HCT116 (cell line): ENCODE data around the gene LCP1. TPM values are rescaled to one million over a fixed set of nuclear protein-coding genes. Genes with fewer than 3 reads are reported as not detected.

ENCODE experiments used
- ATAC-seq: fragments of 200-7000 bp; cut with Tn5 transposase; 2 replicates; pipeline ENCODE4 v1.9.1; 2020; ENCODE audit warnings: mild to moderate bottlenecking, moderate library complexity
- BruUV-seq: library from RNA; stranded (reverse); fragments of 400-500 nt; replicated peaks from 2 replicates; lab custom pipeline; 2021; lab: Mats Ljungman, UMichigan
- CTCF ChIA-PET: fragments of 300-600 bp; sonication (Branson Sonifier 250); formaldehyde crosslinking; loops from one replicate; lab custom pipeline; 2021; ENCODE audit warnings: antibody characterized with exemption; lab: Charles Lee
- POLR2A ChIA-PET: fragments of 300-600, 350-600 bp; sonication (Branson Sonifier 250); formaldehyde crosslinking; loops from one replicate; lab custom pipeline; 2021; ENCODE audit warnings: antibody characterized with exemption; lab: Charles Lee
- RAD21 ChIA-PET, 2 experiments: fragments of 300-600 bp; sonication (Branson Sonifier 250); formaldehyde crosslinking; loops; one replicate each; lab custom pipeline; 2023; ENCODE audit warnings: low total read pairs in 2 of 2; ENCODE audit not compliant: uncharacterized antibody in 2 of 2, unreplicated experiment in 2 of 2, low non-redundant PET in 1 of 2; lab: Charles Lee
- DNase-seq: peaks from one replicate; pipeline ENCODE4 v3.0.0-alpha.2; 2010; ENCODE audit warnings: low read depth, low spot score
- H2AFZ ChIP-seq: fragments of 200-600 bp; shearing (Covaris generic), sonication (generic); 2 replicates; pipeline ENCODE4 v1.6.1; 2017; ENCODE audit warnings: low read depth, mixed run types, mixed read lengths, antibody characterized with exemption, low read length; ENCODE audit not compliant: poor library complexity, severe bottlenecking
- H3K27ac ChIP-seq: 2 replicates; pipeline ENCODE4 v1.5.1; 2012; ENCODE audit warnings: low read depth, low read length
- H3K27me3 ChIP-seq: fragments of 200-600 bp; sonication (generic); 2 replicates; pipeline ENCODE4 v1.6.1; 2016; ENCODE audit warnings: mixed run types, low read length, mixed read lengths; ENCODE audit not compliant: insufficient read depth
- H3K36me3 ChIP-seq, 2 experiments: fragments of 200-500 bp in 1 of 2; fragments of 200-600 bp in 1 of 2; sonication (Bioruptor generic) in 1 of 2; sonication (generic) in 1 of 2; 2 replicates each; pipeline versions ENCODE4 v1.5.1 to v1.6.1; 2014 to 2016; ENCODE audit warnings: low read length in 2 of 2, inconsistent platforms in 1 of 2, mixed read lengths in 1 of 2, mixed run types in 1 of 2; ENCODE audit not compliant: insufficient read depth in 2 of 2, control insufficient read depth in 1 of 2
- H3K4me1 ChIP-seq, 2 experiments: fragments of 200-600 bp in 1 of 2; sonication (generic) in 1 of 2; 2 replicates each; pipeline versions ENCODE4 v1.5.1 to v1.6.1; 2012 to 2017; ENCODE audit warnings: low read length in 2 of 2, inconsistent platforms in 1 of 2, mild to moderate bottlenecking in 1 of 2, mixed read lengths in 1 of 2, mixed run types in 1 of 2, moderate library complexity in 1 of 2; ENCODE audit not compliant: insufficient read depth in 2 of 2, control insufficient read depth in 1 of 2
- H3K4me2 ChIP-seq: fragments of 200-600 bp; sonication (generic); 2 replicates; pipeline ENCODE4 v1.6.1; 2017; ENCODE audit warnings: mixed run types, low read length, mixed read lengths
- H3K4me3 ChIP-seq, 2 experiments: fragments of 200-600 bp in 1 of 2; sonication (generic) in 1 of 2; replicated peaks in 1 of 2; 2 replicates each; pipeline ENCODE4 v1.5.1; 2011 to 2016; ENCODE audit warnings: low read length in 2 of 2, control low read depth in 1 of 2, low read depth in 1 of 2, mild to moderate bottlenecking in 1 of 2, mixed read lengths in 1 of 2, mixed run types in 1 of 2
- H3K79me2 ChIP-seq: fragments of 200-600 bp; sonication (generic); 2 replicates; pipeline ENCODE4 v1.6.1; 2017; ENCODE audit warnings: mild to moderate bottlenecking, mixed run types, low read length, moderate library complexity, mixed read lengths; ENCODE audit not compliant: insufficient read depth
- H3K9ac ChIP-seq: fragments of 200-600 bp; sonication (generic); 2 replicates; pipeline ENCODE4 v1.6.1; 2016; ENCODE audit warnings: low read length, mixed read lengths
- H3K9me2 ChIP-seq: fragments of 200-600 bp; sonication (generic), shearing (Covaris generic); 2 replicates; pipeline ENCODE4 v1.6.1; 2017; ENCODE audit warnings: mixed run types, mild to moderate bottlenecking, moderate library complexity; ENCODE audit not compliant: insufficient read depth
- H3K9me3 ChIP-seq, 2 experiments: fragments of 200-500 bp in 1 of 2; fragments of 200-600 bp in 1 of 2; sonication (Bioruptor generic) in 1 of 2; sonication (generic) in 1 of 2; 2 replicates each; pipeline ENCODE4 v1.6.1; 2014 to 2017; ENCODE audit warnings: low read length in 2 of 2, mixed read lengths in 2 of 2, inconsistent platforms in 1 of 2, low read depth in 1 of 2, mild to moderate bottlenecking in 1 of 2, mixed run types in 1 of 2, moderate library complexity in 1 of 2; ENCODE audit not compliant: control insufficient read depth in 1 of 2, insufficient read depth in 1 of 2
- H4K20me1 ChIP-seq: fragments of 200-600 bp; sonication (generic), shearing (Covaris generic); 2 replicates; pipeline ENCODE4 v1.6.1; 2017; ENCODE audit warnings: mixed run types, mild to moderate bottlenecking, moderate library complexity; ENCODE audit not compliant: insufficient read depth
- EGR1 ChIP-seq: IDR thresholded peaks from 2 replicates; pipeline ENCODE4 v1.6.1; 2012; ENCODE audit warnings: low read depth
- ELF1 ChIP-seq: IDR thresholded peaks from 2 replicates; pipeline ENCODE4 v1.6.1; 2012; ENCODE audit warnings: low read depth, borderline replicate concordance
- EZH2phosphoT487 ChIP-seq: fragments of 200-600 bp; IDR thresholded peaks from 2 replicates; pipeline ENCODE4 v1.6.1; 2018; ENCODE audit warnings: antibody characterized with exemption, borderline replicate concordance
- POLR2AphosphoS5 ChIP-seq: IDR thresholded peaks from 2 replicates; pipeline ENCODE4 v1.6.1; 2011; ENCODE audit warnings: mild to moderate bottlenecking, low read depth, low read length, moderate library complexity
- intact Hi-C: fragments of 100-400 bp; cut with micrococcal nuclease; formaldehyde crosslinking; loops from 2 replicates; pipeline ENCODE4 v1.10.0; 2022
- total RNA-seq: library from RNA; stranded (reverse); gene quantifications from one replicate; pipeline ENCODE4 v1.2.1, GENCODE V29; 2021; ENCODE audit not compliant: unreplicated experiment
- TF ChIP-seq, protein P1 (sequence below), 3 experiments: fragments of 200-600 bp in 1 of 3; sonication (generic) in 1 of 3; IDR thresholded peaks in 2 of 3; conservative IDR thresholded peaks in 1 of 3; 2 replicates each; pipeline ENCODE4 v1.5.1; 2012 to 2017; ENCODE audit warnings: low read depth in 2 of 3, low read length in 2 of 3, antibody characterized with exemption in 1 of 3, borderline replicate concordance in 1 of 3, control low read depth in 1 of 3, mild to moderate bottlenecking in 1 of 3, mixed read lengths in 1 of 3, mixed run types in 1 of 3, moderate library complexity in 1 of 3; ENCODE audit not compliant: insufficient read depth in 1 of 3
- TF ChIP-seq, protein P2 (sequence below): IDR thresholded peaks from 2 replicates; pipeline ENCODE4 v1.6.1; 2011; ENCODE audit warnings: mild to moderate bottlenecking, low read length, moderate library complexity; ENCODE audit not compliant: insufficient replicate concordance; ENCODE audit errors: extremely low read depth
- TF ChIP-seq, protein P3 (sequence below): IDR thresholded peaks from 2 replicates; pipeline ENCODE4 v1.6.1; 2012

Gene LCP1
- total RNA-seq, 1 experiment from 2014 or later: 2.2 TPM

GRCh38 chr13:46086421-46086922 is 95.5 kb downstream of the LCP1 start:
- DNase-seq (no peak), ATAC-seq (no peak)
- no peak overlapping the region for H3K9ac ChIP-seq

More at GRCh38 chr13:46086421-46086922, 95.5 kb downstream of the LCP1 start:
- Histone ChIP-seq H3K9me2 (no peaks in the 10 kb centered on the region), H3K27ac (no peak overlapping the region), H3K4me3 (no peak overlapping the region), H3K4me1 (no peaks in the 10 kb centered on the region), H3K79me2 (no peaks in the 10 kb centered on the region), H2AFZ (no peak overlapping the region), H3K9me3 (no peaks in the 10 kb centered on the region), H3K27me3 (no peaks in the 10 kb centered on the region), H4K20me1 (no peaks in the 10 kb centered on the region), H3K4me2 (no peak overlapping the region), H3K36me3 (no peaks in the 10 kb centered on the region)
- ChIA-PET POLR2A (no interaction called here), CTCF (no interaction called here), RAD21 (no interaction called here)
- intact Hi-C loops: no loop called here
- no peak for TF ChIP-seq POLR2AphosphoS5
- TF ChIP-seq, protein P1, sequence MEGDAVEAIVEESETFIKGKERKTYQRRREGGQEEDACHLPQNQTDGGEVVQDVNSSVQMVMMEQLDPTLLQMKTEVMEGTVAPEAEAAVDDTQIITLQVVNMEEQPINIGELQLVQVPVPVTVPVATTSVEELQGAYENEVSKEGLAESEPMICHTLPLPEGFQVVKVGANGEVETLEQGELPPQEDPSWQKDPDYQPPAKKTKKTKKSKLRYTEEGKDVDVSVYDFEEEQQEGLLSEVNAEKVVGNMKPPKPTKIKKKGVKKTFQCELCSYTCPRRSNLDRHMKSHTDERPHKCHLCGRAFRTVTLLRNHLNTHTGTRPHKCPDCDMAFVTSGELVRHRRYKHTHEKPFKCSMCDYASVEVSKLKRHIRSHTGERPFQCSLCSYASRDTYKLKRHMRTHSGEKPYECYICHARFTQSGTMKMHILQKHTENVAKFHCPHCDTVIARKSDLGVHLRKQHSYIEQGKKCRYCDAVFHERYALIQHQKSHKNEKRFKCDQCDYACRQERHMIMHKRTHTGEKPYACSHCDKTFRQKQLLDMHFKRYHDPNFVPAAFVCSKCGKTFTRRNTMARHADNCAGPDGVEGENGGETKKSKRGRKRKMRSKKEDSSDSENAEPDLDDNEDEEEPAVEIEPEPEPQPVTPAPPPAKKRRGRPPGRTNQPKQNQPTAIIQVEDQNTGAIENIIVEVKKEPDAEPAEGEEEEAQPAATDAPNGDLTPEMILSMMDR (IDR thresholded peaks at IDR 0.05 in 2 of 3, conservative IDR thresholded peaks at IDR 0.05 in 1 of 3; ENCODE audit: borderline replicate concordance in 1 of 3, insufficient read depth in 1 of 3, low read depth in 2 of 3, low read length in 2 of 3): no peak
- TF ChIP-seq EZH2phosphoT487: no peak
- TF ChIP-seq EGR1: no peak
- TF ChIP-seq, protein P2, sequence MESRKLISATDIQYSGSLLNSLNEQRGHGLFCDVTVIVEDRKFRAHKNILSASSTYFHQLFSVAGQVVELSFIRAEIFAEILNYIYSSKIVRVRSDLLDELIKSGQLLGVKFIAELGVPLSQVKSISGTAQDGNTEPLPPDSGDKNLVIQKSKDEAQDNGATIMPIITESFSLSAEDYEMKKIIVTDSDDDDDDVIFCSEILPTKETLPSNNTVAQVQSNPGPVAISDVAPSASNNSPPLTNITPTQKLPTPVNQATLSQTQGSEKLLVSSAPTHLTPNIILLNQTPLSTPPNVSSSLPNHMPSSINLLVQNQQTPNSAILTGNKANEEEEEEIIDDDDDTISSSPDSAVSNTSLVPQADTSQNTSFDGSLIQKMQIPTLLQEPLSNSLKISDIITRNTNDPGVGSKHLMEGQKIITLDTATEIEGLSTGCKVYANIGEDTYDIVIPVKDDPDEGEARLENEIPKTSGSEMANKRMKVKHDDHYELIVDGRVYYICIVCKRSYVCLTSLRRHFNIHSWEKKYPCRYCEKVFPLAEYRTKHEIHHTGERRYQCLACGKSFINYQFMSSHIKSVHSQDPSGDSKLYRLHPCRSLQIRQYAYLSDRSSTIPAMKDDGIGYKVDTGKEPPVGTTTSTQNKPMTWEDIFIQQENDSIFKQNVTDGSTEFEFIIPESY: no peak
- TF ChIP-seq, protein P3, sequence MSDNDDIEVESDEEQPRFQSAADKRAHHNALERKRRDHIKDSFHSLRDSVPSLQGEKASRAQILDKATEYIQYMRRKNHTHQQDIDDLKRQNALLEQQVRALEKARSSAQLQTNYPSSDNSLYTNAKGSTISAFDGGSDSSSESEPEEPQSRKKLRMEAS: no peak
- no peak for TF ChIP-seq ELF1
- BruUV-seq: no TSS peak
